Mesenchymal stem cell (in vitro differentiated cells and primary cell): ENCODE results near the gene MIAT.

Experiments
- DNase-seq: peaks from one replicate; pipeline ENCODE4 v3.0.0-alpha.2; 2013
- H2AFZ ChIP-seq: one replicate; pipeline ENCODE4 v1.6.1; 2013; ENCODE audit warnings: low read depth, mild to moderate bottlenecking, control low read depth, inconsistent platforms, low read length, moderate library complexity
- H2AK5ac ChIP-seq: 2 replicates; pipeline ENCODE4 v1.6.1; 2013; ENCODE audit warnings: low read length, moderate library complexity, mild to moderate bottlenecking, inconsistent platforms; ENCODE audit not compliant: severe bottlenecking
- H2BK120ac ChIP-seq: one replicate; pipeline ENCODE4 v1.6.1; 2013; ENCODE audit warnings: low read depth, mild to moderate bottlenecking, inconsistent platforms, low read length, moderate library complexity
- H2BK12ac ChIP-seq, 2 experiments: one replicate each; pipeline ENCODE4 v1.6.1; 2013; ENCODE audit warnings: inconsistent platforms in 2 of 2, low read length in 2 of 2, mild to moderate bottlenecking in 2 of 2, moderate library complexity in 2 of 2, control low read depth in 1 of 2
- H2BK15ac ChIP-seq: one replicate; pipeline ENCODE4 v1.6.1; 2013; ENCODE audit warnings: mild to moderate bottlenecking, low read depth, inconsistent platforms; ENCODE audit not compliant: poor library complexity, severe bottlenecking
- H2BK5ac ChIP-seq: 2 replicates; pipeline ENCODE4 v1.6.1; 2013; ENCODE audit warnings: low read depth, mild to moderate bottlenecking, low read length, control low read depth, inconsistent platforms; ENCODE audit not compliant: poor library complexity, severe bottlenecking
- H3K14ac ChIP-seq, 2 experiments: one replicate each; pipeline ENCODE4 v1.6.1; 2013; ENCODE audit warnings: inconsistent platforms in 2 of 2, low read length in 2 of 2, control low read depth in 1 of 2, mild to moderate bottlenecking in 1 of 2, moderate library complexity in 1 of 2
- H3K18ac ChIP-seq, 2 experiments: one replicate each; pipeline ENCODE4 v1.6.1; 2013; ENCODE audit warnings: inconsistent platforms in 2 of 2, low read length in 2 of 2, control low read depth in 1 of 2, low read depth in 1 of 2, mild to moderate bottlenecking in 1 of 2
- H3K23ac ChIP-seq, 2 experiments: one replicate each; pipeline ENCODE4 v1.6.1; 2013; ENCODE audit warnings: inconsistent platforms in 2 of 2, low read length in 2 of 2, mild to moderate bottlenecking in 2 of 2, moderate library complexity in 2 of 2, control low read depth in 1 of 2
- H3K27ac ChIP-seq: 2 replicates; pipeline ENCODE4 v1.5.1; 2013; ENCODE audit warnings: mild to moderate bottlenecking, moderate library complexity, low read length, control low read depth, inconsistent platforms; ENCODE audit not compliant: poor library complexity, severe bottlenecking
- H3K27me3 ChIP-seq, 2 experiments: 2 replicates each; pipeline versions ENCODE4 v1.6.1 to v1.7.0; 2013; ENCODE audit warnings: low read length in 2 of 2, mild to moderate bottlenecking in 2 of 2, moderate library complexity in 2 of 2, control low read depth in 1 of 2, inconsistent platforms in 1 of 2; ENCODE audit not compliant: control insufficient read depth in 1 of 2, insufficient read depth in 1 of 2
- H3K36me3 ChIP-seq, 2 experiments: 2 replicates each; pipeline versions ENCODE4 v1.6.1 to v1.7.0; 2013; ENCODE audit warnings: low read length in 2 of 2, control low read depth in 1 of 2, inconsistent platforms in 1 of 2, low read depth in 1 of 2, mild to moderate bottlenecking in 1 of 2; ENCODE audit not compliant: insufficient read depth in 2 of 2, control insufficient read depth in 1 of 2
- H3K4ac ChIP-seq, 2 experiments: one replicate each; pipeline ENCODE4 v1.6.1; 2013; ENCODE audit warnings: inconsistent platforms in 2 of 2, low read length in 2 of 2, mild to moderate bottlenecking in 2 of 2, moderate library complexity in 2 of 2, control low read depth in 1 of 2, low read depth in 1 of 2
- H3K4me1 ChIP-seq: 2 replicates; pipeline ENCODE4 v1.6.1; 2013; ENCODE audit warnings: low read depth, low read length, control low read depth; ENCODE audit not compliant: control insufficient read depth, insufficient read depth
- H3K4me2 ChIP-seq: 2 replicates; pipeline ENCODE4 v1.6.1; 2013; ENCODE audit warnings: low read length, mild to moderate bottlenecking, inconsistent platforms; ENCODE audit not compliant: poor library complexity, severe bottlenecking
- H3K4me3 ChIP-seq, 2 experiments: 2 replicates each; pipeline versions ENCODE4 v1.5.1 to v1.7.0; 2013; ENCODE audit warnings: low read length in 2 of 2, mild to moderate bottlenecking in 2 of 2, control low read depth in 1 of 2, low read depth in 1 of 2; ENCODE audit not compliant: insufficient read depth in 1 of 2
- H3K79me1 ChIP-seq: replicated peaks from 2 replicates; pipeline ENCODE4 v1.6.1; 2013; ENCODE audit warnings: mild to moderate bottlenecking, control low read depth, low read length, inconsistent platforms; ENCODE audit not compliant: poor library complexity, severe bottlenecking
- H3K9ac ChIP-seq: 2 replicates; pipeline ENCODE4 v1.7.0; 2013; ENCODE audit warnings: mild to moderate bottlenecking, low read length, moderate library complexity
- H3K9me3 ChIP-seq: 2 replicates; pipeline ENCODE4 v1.7.0; 2013; ENCODE audit warnings: mild to moderate bottlenecking, low read length; ENCODE audit not compliant: control insufficient read depth
- H4K8ac ChIP-seq: one replicate; pipeline ENCODE4 v1.6.1; 2013; ENCODE audit warnings: inconsistent platforms, mild to moderate bottlenecking, low read length, moderate library complexity
- H4K91ac ChIP-seq: one replicate; pipeline ENCODE4 v1.6.1; 2013; ENCODE audit warnings: mild to moderate bottlenecking, low read length, inconsistent platforms
- WGBS: methylation state at CpG from one replicate; pipeline ENCODE4 v1.1.7; 2013; ENCODE audit warnings: mixed read lengths; 5-methylcytosine and 5-hydroxymethylcytosine counted together

The MIAT gene

GRCh38 chr22:26675687-26676268 lies 18.4 kb downstream of the MIAT start:
- Histone ChIP-seq H3K4me3 (no peak overlapping the region), H2AFZ (no peak overlapping the region), H2BK15ac (no peak overlapping the region), H4K91ac (no peak overlapping the region), H2AK5ac (no peak overlapping the region), H3K9ac (no peak overlapping the region), H3K9me3 (no peaks in the 10 kb centered on the region), H3K23ac (no peak overlapping the region), H3K79me1 (peaks cover 34% of the 10 kb centered on the region), H2BK120ac (no peak overlapping the region), H2BK5ac (no peak overlapping the region), H3K14ac (no peak overlapping the region), H3K4me2 (no peak overlapping the region), H3K36me3 (peaks cover 0 to 6% of the 10 kb centered on the region in 2 experiments), H3K27me3 (no peaks in the 10 kb centered on the region), H2BK12ac (no peak overlapping the region), H3K4me1 (peaks cover 31% of the 10 kb centered on the region), H3K4ac (no peak overlapping the region), H3K27ac (no peak overlapping the region), H3K18ac (no peak overlapping the region), H4K8ac (no peak overlapping the region)
- WGBS, result 95% methylated on average over 4 of the region's 4 CpGs
- no peak for DNase-seq

GRCh38 chr22:26677217-26677616 lies 19.8 kb downstream of the MIAT start:
- 100% methylated on average over 1 of the region's 5 CpGs for WGBS
- H3K36me3 ChIP-seq, result peaks cover 3 to 18% of the 10 kb centered on the region in 2 experiments
- H2BK12ac ChIP-seq, result no peak overlapping the region
- no peak overlapping the region for H3K9ac ChIP-seq
- no peak overlapping the region for H2AFZ ChIP-seq
- H4K8ac ChIP-seq, result no peak overlapping the region
- no peak overlapping the region for H2BK120ac ChIP-seq
- H3K14ac ChIP-seq, result no peak overlapping the region
- no peak overlapping the region for H3K23ac ChIP-seq
- H2BK15ac ChIP-seq, result no peak overlapping the region
- peaks cover 34% of the 10 kb centered on the region for H3K4me1 ChIP-seq
- H2BK5ac ChIP-seq, result no peak overlapping the region
- no peak overlapping the region for H4K91ac ChIP-seq
- H3K9me3 ChIP-seq, result peaks cover 4% of the 10 kb centered on the region
- H3K18ac ChIP-seq, result no peak overlapping the region
- H3K4me2 ChIP-seq, result no peak overlapping the region
- no peak overlapping the region for H3K4ac ChIP-seq
- H3K27ac ChIP-seq, result no peak overlapping the region
- H2AK5ac ChIP-seq, result no peak overlapping the region
- no peak for DNase-seq
- peaks cover 36% of the 10 kb centered on the region for H3K79me1 ChIP-seq
- H3K4me3 ChIP-seq, result no peak overlapping the region
- no peaks in the 10 kb centered on the region for H3K27me3 ChIP-seq

DNA sequence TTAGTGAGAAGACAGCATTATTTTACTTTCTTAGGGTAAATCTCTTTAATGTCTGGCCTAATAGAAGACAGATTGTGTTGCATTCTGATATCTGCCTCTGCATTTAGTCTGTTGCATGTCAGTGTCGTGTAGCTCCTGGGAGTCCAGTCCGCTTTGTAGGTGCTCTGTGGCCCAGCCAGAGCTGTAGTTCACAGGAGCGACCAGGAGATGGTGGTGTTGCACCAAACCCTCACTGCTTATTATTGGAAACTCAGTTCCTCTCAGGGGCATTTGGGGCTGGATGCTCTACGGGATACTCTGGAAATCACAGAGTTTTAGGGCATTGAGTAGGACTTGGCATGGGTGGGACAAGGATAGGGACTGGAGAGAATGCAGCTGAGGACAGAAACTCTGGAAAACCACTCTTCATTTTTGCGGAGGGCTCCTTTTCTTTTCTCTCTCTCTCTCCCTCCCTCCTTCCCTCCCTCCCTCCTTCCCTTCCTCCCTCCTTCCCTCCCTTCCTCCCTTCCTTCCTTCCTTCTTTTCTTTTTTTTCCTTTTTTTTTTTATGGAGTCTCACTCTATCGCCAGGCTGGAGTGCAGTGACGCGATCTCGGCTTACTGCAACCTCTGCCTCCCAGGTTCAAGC lies 21.7 kb downstream of the MIAT start:
- no peak overlapping the region for H3K14ac ChIP-seq
- no peak overlapping the region for H4K91ac ChIP-seq
- H3K36me3 ChIP-seq, result peaks cover 3 to 21% of the 10 kb centered on the region in 2 experiments
- no peak overlapping the region for H2BK5ac ChIP-seq
- no peak overlapping the region for H4K8ac ChIP-seq
- H2AK5ac ChIP-seq, result no peak overlapping the region
- no peaks in the 10 kb centered on the region for H3K27me3 ChIP-seq
- H3K4me1 ChIP-seq, result peaks cover 31% of the 10 kb centered on the region
- no peak overlapping the region for H2BK15ac ChIP-seq
- no peak overlapping the region for H2AFZ ChIP-seq
- H3K4ac ChIP-seq, result no peak overlapping the region
- no peak overlapping the region for H3K9ac ChIP-seq
- H2BK12ac ChIP-seq, result no peak overlapping the region
- H3K27ac ChIP-seq, result no peak overlapping the region
- no peak overlapping the region for H3K23ac ChIP-seq
- 44% methylated on average over 9 of the region's 9 CpGs for WGBS
- H3K4me3 ChIP-seq, result no peak overlapping the region
- H3K9me3 ChIP-seq, result peaks cover 5% of the 10 kb centered on the region
- DNase-seq, result peak; percentile 84
- no peak overlapping the region for H3K18ac ChIP-seq
- no peak overlapping the region for H2BK120ac ChIP-seq
- no peak overlapping the region for H3K4me2 ChIP-seq
- H3K79me1 ChIP-seq, result peaks cover 34% of the 10 kb centered on the region

GRCh38 chr22:26680485-26680884 lies 23.1 kb downstream of the MIAT start:
- no peak overlapping the region for H2BK5ac ChIP-seq
- no peak overlapping the region for H3K9ac ChIP-seq
- WGBS, result 96% methylated on average over 3 of the region's 3 CpGs
- peak overlapping the region; percentile 44 to 96 for H2BK12ac ChIP-seq
- H2BK15ac ChIP-seq, result no peak overlapping the region
- peak overlapping the region; percentile 74 for H4K91ac ChIP-seq
- DNase-seq, result no peak
- H3K23ac ChIP-seq, result no peak overlapping the region
- H3K18ac ChIP-seq, result no peak overlapping the region
- no peaks in the 10 kb centered on the region for H3K27me3 ChIP-seq
- H2AK5ac ChIP-seq, result peak overlapping the region; percentile 71
- H2BK120ac ChIP-seq, result no peak overlapping the region
- peaks cover 5% of the 10 kb centered on the region for H3K9me3 ChIP-seq
- peaks cover 21% of the 10 kb centered on the region for H3K4me1 ChIP-seq
- no peak overlapping the region for H3K27ac ChIP-seq
- no peak overlapping the region for H3K4ac ChIP-seq
- peaks cover 3 to 21% of the 10 kb centered on the region in 2 experiments for H3K36me3 ChIP-seq
- H4K8ac ChIP-seq, result no peak overlapping the region
- H2AFZ ChIP-seq, result no peak overlapping the region
- peaks cover 26% of the 10 kb centered on the region for H3K79me1 ChIP-seq
- H3K14ac ChIP-seq, result no peak overlapping the region
- no peak overlapping the region for H3K4me3 ChIP-seq
- no peak overlapping the region for H3K4me2 ChIP-seq
